NCI-H1105 (cell line): ENCODE measurements around the gene TTLL11.
"Not testable (repeated sequence)": the region's sequence is repeated elsewhere in the genome, so short reads cannot be mapped to it uniquely, and the experiment has no call there.

Experiments
- DNase-seq: peaks from one replicate; lab custom pipeline; 2025; lab: John Stamatoyannopoulos, UW

Gene TTLL11

DNA sequence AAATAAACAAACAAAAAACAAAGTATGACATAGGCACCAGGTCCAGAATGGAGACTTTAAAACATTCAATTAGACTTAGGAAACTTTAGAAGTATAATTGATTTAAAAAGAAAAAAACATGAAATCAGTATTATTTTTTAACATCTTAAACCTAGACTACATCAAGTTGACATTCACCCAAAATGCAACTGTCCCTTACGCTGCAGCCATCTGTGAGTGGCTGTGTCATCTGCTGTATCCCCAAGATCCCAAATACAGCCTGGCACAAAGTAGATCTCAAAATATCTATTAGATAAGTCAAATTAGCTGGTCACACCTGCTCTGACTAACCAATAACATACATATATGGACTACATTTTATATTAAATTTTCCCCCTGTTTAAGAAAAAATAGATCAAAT is 7.8 kb downstream of the TTLL11 start:
- no peak for DNase-seq

DNA sequence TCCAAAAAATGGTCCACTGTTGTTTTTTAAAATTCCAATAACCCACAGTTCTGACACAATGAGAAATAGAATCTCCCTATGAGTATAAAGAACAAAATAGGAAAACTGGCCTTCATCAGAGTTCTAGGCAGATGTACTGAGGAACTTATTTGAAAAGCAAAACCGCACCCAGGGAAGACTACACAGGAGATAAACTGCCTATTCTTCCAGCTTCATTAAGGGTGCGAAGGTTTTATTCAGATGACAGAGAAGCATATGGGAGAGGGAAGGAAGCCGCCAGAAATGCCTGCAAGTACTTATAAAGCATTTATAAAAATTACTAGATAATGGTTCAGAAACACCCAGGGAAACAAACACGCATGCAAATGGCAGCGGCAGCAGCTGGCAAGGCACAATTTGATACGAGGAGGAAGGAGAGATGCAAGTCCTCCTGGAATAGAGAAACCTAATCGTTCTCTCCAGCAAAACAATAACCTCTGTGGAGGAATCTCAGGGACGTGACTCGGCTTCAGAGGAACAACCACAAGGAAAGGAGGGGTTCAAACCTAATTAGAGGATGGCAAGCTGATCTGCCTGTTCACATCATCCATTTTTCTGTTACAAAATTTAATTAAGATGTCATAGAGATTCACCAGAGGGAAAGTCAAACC is 9.0 kb downstream of the TTLL11 start:
- no peak for DNase-seq

GRCh38 chr9:122080986-122081385 is 12.1 kb downstream of the TTLL11 start:
- no peak for DNase-seq

GRCh38 chr9:122078557-122078956 is 14.6 kb downstream of the TTLL11 start:
- DNase-seq, result no peak

DNA sequence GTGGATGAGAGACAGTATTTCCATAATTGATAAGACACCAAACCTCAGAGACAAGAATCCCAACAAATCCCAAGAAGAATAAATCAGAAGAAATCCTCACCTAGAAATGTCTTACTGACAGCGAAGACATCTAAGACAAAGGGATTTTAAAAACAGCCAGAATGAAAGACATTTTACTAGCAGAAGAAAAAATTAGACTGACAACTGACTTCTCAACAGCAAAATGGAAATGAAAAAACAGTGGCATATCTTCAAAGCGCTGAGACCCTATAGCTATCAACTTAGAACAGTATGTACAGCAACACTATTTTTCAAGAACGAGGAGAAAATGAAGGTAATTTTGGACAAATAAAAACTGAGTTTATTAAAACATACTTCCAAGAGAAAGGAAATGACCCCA is 16.3 kb downstream of the TTLL11 start:
- DNase-seq, result no peak

DNA sequence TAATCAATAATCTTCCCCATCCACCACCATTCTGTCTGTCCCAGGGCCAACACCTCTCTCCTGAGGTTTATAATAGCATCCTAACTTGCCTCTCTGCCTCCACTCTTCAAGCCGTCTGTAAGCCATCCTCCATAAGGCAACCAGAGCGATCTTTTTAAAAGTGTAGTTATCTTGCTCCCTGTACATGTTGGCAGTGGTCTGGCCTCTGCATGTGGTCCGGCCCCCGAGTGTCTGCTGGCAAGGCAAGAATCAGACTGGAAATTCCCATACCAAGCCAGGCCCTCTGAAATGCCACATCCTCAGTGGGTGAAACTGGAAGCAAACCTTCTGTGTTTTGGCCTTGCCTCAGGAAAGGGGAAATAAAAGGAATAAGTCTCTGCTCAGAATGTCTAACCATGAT is 17.0 kb downstream of the TTLL11 start:
- no peak for DNase-seq

DNA sequence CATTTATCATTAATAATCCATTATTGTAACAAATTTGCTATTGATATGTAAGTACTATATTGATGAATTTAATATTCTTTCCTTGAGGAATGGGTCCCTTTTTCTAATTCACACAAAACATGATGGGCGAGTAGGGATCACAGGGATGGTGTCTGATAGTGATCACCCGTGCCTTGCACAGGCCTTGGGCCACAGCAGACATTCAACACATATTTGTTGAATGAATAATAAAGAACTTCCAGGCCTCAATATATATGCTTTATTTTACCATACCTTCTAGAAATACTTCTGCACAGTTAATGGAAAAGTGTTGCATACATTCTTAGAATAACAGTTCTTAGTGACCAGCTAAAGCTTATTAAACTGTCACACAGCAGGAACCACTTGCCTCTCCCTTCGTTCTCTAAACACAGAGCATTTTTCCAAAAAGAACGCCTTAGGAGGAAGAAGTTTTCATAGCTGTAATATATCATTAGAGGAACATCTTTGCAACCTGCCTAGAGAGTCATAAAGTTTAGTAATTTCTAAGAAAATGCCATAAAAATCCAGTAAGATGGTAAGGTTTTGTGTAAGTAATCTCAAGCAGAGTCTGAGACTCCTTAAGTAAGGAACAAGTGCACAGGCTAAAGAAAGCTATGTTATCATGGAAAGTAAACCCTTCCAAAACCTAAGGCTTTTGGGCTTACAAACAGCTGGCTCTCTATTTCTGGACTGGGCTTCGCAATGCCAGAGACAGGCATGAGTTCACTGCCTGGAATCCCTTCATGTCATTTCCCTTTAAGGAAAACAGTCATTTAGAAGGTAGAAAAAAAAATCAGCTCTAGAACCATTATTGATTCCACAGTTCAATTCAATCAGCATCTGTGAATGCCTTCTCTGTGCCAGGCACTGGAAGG is 17.7 kb downstream of the TTLL11 start:
- DNase-seq, result no peak

GRCh38 chr9:122071715-122072114 is 21.4 kb downstream of the TTLL11 start:
- DNase-seq, result no peak

- DNase-seq, result no peak
Measured at GRCh38 chr9:122070728-122071515, 22.2 kb downstream of the TTLL11 start.

DNA sequence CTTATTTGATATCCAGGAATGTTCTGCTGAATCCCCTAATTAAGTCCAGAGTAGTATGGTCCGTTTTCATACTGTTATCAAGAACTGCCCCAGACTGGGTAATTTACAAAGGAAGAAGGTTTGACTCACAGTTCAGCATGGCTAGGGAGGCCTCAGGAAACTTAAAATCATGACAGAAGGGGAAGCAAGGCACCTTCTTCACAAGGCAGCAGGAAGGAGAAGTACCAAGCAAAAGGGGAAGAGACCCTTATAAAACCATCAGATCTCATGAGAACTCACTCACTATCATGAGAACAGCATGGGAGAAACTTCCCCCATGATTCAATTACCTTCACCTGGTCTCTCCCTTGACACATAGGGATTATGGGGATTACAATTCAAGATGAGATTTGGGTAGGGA is 26.4 kb downstream of the TTLL11 start:
- not testable (repeated sequence) for DNase-seq

GRCh38 chr9:122065923-122066629 is 27.0 kb downstream of the TTLL11 start:
- no peak for DNase-seq

GRCh38 chr9:122060481-122060880 is 32.6 kb downstream of the TTLL11 start:
- no peak for DNase-seq

GRCh38 chr9:122059955-122060324 is 33.2 kb downstream of the TTLL11 start:
- DNase-seq, result no peak

GRCh38 chr9:122059214-122059954 is 33.7 kb downstream of the TTLL11 start:
- DNase-seq, result no peak

- DNase-seq, result no peak
Measured at GRCh38 chr9:122058709-122059108, 34.4 kb downstream of the TTLL11 start.

- no peak for DNase-seq
Measured at GRCh38 chr9:122058051-122058450, 35.1 kb downstream of the TTLL11 start.

DNA sequence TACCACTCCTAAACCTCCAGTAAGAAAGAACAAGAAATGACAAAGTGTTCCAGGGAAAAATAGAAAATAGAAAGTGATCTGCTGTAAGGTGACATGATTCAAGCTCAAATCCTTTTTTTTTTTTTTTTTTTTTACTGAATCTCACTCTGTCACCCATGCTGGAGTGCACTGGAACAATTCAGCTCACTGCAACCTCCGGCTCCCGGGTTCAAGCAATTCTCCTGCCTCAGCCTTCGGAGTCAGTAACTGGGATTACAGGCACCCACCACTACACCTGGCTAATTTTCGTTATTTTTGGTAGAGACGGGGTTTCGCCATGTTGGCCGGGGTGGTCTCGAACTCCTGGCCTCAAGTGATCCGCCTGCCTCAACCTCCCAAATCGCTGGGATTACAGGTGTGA is 35.9 kb downstream of the TTLL11 start:
- no peak for DNase-seq

- DNase-seq, result no peak
Measured at GRCh38 chr9:122056484-122056883, 36.6 kb downstream of the TTLL11 start.

- DNase-seq, result no peak
Measured at GRCh38 chr9:122055701-122056100, 37.4 kb downstream of the TTLL11 start.

GRCh38 chr9:122053567-122054350 is 39.3 kb downstream of the TTLL11 start:
- peak; percentile 13 for DNase-seq

DNA sequence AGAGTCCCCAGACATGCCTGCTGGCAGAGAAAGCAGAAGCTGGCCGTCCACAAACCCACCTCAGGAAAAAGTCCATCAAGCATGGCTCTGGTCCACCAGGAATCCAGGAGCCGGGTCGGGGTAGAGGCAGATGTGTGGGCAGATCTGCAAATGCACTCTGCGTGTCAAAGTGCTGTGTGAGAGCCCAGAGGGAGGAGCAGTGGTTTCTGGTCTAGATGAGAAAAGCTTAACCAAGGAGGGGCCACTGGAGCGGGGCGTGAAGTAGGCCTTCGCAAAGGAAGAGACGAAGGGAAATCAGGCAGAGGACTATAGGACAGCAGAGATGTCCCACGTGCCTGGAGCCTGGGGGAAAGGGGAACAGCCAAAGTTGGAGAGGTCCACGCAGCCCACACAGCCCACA is 40.0 kb downstream of the TTLL11 start:
- no peak for DNase-seq
